GM19023 (cell line): ENCODE measurements around the gene KCNK7.
"Not testable (repeated sequence)": the region's sequence is repeated elsewhere in the genome, so short reads cannot be mapped to it uniquely, and the experiment has no call there.

Experiments
- ATAC-seq: cut with Tn5 transposase; IDR thresholded peaks from one replicate; pipeline ENCODE4 v1.9.1; 2021; ENCODE audit warnings: mild to moderate bottlenecking, moderate library complexity; ENCODE audit not compliant: unreplicated experiment

Gene KCNK7

GRCh38 chr11:65574811-65575567 lies 20.6 kb downstream of the KCNK7 start:
- ATAC-seq: no peak

DNA sequence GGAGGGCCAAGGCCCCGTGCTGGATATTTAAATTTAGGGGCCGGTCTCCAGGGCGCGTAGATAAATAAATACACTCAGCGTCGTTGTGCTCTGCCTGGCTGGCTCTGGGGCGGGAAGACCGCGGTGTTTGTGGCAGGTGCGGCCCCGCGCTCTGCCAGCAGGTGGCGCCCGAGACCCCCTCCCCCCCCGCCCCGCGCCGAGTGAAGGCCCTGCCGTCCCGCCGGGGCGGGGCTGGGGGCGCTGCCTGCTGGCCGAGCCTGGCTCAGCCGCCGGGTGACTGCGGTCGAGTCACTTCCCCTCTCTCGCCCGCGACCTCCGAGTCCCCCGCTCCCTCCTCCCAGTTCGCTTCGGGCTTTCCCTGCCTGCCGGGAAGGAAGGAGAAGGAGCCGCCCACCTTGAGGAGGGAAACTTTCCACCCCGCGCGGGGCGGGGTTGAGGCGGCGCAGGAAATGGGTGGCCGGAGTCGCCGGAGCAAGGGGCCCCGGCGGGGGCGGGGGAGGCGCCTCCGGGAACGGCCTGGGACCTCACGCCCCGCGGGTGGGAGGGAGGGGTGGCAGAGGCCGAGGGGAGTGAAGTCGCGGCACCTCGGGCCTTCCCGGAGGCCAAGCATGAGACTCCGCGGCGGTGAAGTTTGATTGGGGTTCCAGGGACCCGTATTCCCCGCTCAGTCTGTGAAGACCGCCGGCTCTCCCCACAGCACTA lies 21.3 kb downstream of the KCNK7 start:
- peak; percentile 35 for ATAC-seq

DNA sequence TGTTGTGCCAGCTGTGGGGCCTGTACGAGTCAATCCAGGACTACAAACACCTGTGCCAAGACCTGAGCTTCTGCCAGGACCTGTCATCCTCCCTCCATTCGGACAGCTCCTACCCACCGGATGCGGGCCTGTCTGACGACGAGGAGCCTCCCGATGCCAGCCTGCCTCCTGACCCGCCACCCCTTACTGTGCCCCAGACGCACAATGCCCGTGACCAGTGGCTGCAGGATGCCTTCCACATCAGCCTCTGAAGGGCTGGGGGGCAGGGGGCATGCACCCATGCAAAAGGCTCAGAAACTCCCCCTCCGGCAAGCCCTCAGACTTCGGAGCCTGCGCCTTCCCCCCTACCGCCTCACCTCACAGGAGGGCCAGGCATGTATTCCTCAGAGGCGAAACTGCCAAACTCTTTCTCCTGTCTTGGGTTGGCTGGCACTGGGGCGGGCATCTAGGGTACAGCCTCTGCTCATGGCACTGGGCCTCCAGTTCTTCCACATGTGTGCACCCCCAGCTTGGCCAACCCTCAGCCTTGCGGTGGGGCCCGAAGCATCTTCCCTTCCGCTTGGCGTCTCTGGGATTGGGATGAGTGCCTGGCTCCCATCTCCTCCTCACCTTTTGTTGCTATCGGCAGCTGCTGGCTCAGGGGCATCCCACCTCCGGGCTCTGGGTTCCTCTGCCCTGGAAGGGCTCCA lies 22.1 kb downstream of the KCNK7 start:
- no peak for ATAC-seq

DNA sequence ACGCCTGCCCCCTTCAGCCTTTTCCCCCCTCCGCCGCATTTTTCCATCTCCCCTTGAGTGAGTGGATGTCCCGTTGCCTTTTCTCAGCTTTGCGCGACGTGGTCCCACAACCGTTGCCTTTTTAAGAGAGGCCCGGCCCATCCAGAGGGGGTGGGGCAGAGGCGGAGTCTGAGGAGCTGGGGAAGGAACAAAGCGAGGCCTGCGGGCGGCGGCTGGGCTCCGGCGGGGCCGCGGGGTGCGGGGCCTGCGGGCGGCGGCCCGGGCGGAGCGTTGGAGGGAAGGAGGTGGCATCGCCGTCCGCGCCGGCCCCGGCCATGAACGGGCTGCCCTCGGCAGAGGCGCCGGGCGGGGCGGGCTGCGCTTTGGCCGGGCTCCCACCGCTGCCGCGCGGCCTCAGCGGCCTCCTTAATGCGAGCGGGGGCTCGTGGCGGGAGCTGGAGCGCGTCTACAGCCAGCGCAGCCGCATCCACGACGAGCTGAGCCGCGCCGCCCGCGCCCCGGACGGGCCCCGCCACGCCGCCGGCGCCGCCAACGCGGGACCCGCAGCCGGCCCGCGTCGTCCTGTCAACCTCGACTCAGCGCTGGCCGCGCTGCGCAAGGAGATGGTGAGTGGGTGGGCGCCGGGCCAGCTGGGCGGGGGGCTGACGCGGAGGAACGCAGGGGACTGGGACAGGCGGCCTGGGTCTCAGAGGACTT lies 23.1 kb downstream of the KCNK7 start, which contains the start of gene FAM89B:
Gene FAM89B, plus strand, starts transcription at position 183 of the 696 bp plus-strand sequence. Its CDS starts 132 bp downstream, at position 315.
- no peak for ATAC-seq

DNA sequence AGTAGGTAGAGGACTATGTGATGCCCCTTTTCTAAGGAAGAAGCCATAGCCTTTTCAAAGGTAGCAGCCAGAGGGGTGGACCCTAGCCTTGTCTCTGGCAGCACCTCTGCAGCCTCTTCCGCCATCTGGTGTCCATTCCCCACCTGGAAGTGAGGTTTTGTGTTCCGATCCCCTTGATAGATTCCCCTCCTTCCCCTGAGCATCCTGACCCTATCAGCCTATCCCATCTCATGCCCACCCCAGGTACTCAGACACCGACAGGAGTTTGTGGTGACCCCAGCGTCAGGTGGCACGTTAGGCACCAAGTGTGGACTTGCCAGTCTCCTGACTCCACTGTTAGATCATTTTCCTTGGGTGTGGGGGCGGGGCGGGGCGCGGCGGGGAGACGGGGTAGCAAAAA lies 23.7 kb downstream of the KCNK7 start:
- ATAC-seq: no peak

DNA sequence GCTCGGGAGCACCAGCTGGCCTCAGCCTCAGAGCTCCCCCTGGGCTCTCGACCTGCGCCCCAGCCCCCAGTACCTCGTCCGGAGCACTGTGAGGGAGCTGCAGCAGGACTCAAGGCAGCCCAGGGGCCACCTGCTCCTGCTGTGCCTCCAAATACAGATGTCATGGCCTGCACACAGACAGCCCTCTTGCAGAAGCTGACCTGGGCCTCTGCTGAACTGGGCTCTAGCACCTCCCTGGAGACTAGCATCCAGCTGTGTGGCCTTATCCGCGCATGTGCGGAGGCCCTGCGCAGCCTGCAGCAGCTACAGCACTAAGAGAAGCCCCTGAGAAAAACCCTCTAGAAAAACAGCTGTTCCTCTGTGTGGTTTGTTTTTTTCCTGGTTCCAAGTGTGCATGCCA lies 24.2 kb downstream of the KCNK7 start:
- ATAC-seq: no peak

- peak; percentile 59 for ATAC-seq
Observed at GRCh38 chr11:65569973-65570918, 25.4 kb downstream of the KCNK7 start, which contains the start of gene ZNRD2. Gene ZNRD2, plus strand, starts transcription at chr11:65570477. Its CDS starts 15 bp downstream, at chr11:65570492.

DNA sequence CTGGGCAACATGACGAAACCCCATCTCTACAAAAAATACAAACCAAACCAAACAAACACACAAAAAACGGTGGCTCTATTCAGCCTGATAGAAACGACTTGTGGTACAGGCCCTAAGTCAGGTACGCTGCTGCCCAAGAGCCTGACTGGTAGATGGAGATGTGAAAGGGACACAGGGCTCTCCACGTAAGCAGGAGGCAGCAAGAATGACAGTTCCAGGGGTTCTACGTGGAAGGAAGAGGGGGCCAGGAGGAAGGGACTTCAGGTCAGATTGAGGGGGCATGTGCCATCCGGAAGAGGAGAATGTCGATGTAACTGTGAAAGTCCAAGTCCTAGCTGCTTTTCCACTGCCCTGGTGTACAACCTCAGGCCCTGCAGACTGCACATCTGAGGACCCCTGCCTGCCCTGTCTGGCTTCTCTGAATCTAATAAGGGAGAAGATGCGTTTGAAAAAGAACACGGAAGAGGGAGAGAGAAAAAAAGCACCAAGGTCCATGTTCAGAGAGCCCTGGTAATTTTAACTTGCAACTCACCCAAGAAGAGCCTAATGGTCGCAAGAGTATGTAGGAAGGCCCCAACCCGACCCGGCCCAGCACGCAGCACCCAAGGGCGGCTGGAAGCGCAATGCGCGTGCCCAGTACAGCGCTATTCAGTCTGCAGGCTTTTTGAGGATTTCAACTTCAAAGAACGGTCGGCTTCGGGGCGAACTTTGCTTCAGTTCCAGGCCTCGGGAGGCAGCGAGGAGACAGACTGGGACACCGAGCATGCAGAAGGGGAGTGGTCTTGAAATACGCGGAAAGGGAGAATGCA lies 26.2 kb downstream of the KCNK7 start:
- no peak for ATAC-seq

- no peak for ATAC-seq
Observed at GRCh38 chr11:65565624-65566453, 29.8 kb downstream of the KCNK7 start.

DNA sequence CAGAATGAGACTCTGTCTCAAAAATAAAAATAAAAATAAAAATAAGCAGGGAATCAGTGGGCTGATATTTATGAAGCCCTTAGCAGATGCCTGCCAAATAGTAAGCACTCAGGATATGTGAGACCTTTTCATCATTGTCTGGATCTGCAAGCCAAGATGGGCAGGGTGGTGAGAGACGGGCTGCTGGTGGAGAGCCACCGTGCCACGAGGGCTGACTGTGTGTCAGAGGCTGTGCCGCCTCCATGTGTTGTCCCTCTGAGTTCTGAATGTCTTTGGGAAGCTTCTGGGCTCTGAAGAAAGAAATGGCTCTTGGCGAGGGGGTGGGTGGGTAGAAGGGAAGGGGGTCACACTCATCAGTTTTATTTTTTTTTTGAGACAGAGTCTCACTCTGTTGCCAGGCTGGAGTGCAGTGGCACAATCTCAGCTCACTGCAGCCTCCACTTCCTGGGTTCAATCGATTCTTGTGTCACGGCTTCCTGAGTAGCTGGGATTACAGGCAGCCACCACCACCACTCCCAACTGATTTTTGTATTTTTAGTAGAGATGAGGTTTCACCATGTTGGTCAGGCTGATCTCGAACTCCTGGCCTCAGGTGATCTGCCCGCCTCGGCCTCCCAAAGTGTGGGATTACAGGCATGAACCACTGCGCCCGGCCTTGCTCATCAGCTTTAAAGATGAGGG lies 30.6 kb downstream of the KCNK7 start:
- not testable (repeated sequence) for ATAC-seq

DNA sequence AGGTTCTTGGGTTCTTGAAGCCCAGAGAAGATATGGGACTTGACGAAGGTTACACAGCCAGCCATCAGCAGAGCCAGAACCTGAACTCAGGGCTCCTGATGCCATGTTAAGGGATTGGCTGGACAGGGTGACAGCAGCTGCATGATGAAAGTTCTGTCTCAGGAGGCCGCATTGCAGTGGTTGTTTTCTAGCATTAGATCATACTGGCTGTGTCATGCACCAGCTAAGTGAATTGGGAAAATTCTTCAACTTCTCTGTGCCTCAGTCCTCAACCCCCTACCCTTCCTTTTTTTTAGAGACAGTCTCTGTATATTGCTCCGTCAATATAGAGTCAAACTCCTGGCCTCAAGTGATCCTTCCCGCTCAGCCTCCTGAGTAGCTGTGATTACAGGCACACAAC lies 32.0 kb downstream of the KCNK7 start:
- no peak for ATAC-seq

GRCh38 chr11:65562788-65563187 lies 32.8 kb downstream of the KCNK7 start:
- no peak for ATAC-seq

GRCh38 chr11:65562020-65562419 lies 33.6 kb downstream of the KCNK7 start:
- ATAC-seq: no peak

- ATAC-seq: no peak
Observed at GRCh38 chr11:65560555-65561418, 34.8 kb downstream of the KCNK7 start.

- no peak for ATAC-seq
Observed at GRCh38 chr11:65559951-65560537, 35.6 kb downstream of the KCNK7 start.

DNA sequence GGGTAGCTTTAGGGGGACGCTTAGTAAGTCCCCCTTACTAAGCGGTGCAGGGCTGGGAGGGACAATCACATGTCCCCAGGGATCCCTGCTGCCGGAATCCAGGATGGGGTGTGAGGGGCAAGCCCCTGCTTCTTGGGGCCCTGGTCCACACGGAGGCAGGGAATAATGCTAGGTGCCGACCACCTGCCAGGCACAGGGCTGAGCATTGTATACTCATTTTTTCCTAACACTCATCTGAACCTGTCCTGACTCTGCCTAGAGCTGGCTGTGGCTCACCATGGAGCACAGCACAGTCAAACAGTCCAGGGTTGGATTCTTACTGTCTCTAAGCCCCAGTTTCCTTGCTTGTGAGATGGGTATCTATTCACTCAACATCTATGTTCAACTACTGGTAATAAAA lies 36.1 kb downstream of the KCNK7 start:
- no peak for ATAC-seq
